NK-92 (cell line): ENCODE measurements around the gene PLA2G4A.

Experiments used
- DNase-seq: peaks from one replicate; lab custom pipeline; 2025; ENCODE audit not compliant: unreplicated experiment; lab: John Stamatoyannopoulos, UW

PLA2G4A gene

DNA sequence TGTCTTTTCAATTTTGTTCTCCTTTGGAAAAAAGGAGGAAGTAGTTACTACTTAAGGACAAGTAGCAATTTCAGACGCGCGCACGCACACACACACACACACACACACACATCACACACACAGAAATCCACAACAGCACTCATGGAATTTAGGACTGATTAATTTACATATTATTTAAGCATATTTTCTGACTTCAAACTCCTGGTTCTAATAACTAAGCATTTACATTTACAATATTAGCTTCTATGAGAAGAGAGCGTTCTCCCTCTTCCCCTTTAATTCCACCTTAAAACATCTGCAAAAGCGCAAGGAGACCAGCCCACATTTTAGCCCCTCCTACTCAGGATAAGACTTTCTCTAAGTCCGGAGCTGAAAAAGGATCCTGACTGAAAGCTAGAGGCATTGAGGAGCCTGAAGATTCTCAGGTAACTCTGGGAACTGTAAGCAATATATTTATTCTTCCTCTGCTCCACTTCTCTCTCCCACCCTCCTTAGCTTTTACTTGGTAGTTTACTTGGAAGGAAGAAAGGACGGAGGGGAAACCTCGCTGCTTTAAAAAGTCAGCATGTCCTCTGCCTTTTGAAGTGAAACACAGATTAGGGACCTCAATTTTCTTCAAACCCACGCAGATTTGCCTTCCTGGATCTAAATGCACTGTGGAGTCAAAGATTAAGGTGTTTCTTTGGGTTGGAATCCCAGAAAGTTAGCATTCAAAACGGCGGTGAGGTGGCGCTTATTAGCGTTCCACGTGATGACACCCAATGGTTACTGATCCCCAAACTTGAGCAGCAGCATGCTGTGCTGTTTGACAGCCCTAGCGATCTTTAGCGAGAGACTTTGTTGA lies at the start of gene PLA2G4A:
Gene PLA2G4A, plus strand, starts transcription at position 339 of the 844 bp plus-strand sequence. CDS start 25,406 bp downstream, outside the sequence.
- DNase-seq, result no peak

DNA sequence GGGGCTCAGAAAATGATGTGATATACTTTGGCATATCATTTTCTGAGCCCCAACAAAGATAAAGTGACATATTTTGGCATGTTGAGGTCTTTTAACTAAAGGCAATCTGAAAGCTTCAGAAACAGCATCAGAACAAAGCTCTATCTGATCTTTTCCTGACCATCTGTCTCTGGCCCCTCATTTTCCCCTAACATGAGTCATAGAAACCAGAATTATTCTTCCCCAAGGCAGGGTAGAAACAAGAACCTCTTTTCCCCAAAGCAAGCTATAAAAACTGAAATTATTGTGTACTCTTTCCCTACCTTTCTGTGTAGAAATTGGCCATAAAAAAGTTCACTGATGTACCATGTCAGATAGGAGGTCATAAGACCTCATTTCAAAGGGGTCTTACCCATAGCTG lies 48.7 kb upstream of the PLA2G4A start:
- no peak for DNase-seq

DNA sequence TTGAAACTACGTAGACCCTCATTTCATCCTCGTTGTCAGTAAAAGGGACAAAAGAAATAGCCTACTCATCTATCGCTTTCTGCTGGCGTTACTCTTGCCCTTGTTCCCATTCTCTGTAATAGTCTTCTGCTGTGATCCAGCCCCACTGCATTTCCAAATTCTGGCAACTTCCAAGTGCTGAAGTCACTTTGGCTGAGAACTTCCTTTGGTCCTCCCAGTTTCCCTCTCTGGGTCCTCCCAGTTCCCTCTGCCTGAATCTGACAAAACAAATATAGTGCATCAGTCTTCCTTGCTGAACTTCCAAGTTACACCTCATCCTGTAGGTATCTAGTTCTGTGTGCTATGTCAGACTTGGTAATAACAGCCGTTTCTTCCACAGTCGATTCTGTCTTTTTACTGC lies 47.0 kb upstream of the PLA2G4A start:
- DNase-seq, result no peak

DNA sequence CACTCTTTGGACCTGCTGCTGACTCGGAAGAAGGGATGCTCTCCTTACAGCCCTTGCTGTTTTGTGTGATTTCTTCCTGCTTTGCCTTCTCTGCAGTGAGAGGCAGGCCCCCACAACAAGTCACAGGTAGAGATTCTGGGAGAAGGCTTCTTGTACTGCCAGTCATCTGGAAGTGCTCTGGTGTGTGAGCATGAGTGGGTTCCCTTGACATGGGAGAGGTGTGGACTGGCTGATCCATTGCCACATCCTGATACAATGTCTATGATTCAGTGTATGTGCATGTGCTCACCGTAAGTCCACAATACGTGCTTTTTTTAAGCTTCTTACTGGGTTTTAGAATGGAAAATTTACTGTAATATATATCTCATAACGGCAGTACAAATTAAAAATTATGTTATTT lies 46.0 kb upstream of the PLA2G4A start:
- no peak for DNase-seq

DNA sequence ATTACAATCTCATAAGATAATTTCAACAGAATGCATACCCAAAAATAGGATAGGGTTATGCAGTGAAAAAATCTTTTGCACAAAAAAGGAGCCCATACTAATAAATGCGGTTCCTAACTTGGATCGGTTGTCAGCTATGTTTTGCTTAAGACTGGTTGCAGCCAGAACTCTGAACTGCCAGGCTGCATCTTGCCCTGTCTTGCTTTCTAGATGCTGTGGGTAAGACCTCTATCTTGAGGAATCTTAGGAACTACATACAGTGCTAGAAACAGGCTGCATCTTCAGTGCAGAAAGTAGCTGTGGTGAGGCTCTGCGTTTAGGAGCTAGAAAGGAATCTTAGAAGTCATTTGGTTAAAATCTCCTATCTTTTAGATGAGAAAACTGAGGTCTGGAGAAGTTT lies 45.6 kb upstream of the PLA2G4A start:
- no peak for DNase-seq

DNA sequence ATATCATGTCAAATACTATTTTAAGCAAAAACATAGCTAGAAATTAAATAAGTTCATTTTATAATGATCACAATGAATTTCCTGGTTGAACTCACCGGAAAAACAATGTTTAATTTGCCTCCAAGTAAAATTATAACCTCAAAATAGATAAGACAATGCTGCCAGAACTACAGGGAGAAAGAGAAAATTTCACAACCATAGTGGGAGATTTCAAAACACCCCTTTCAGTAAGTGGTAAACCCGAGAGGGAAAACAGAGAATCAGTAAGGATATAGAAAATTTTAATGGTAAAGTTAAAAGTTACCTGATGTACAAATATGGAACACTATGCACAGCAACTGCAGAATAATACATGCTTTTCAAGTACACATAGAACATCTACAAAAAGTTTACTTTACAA lies 43.2 kb upstream of the PLA2G4A start:
- no peak for DNase-seq

DNA sequence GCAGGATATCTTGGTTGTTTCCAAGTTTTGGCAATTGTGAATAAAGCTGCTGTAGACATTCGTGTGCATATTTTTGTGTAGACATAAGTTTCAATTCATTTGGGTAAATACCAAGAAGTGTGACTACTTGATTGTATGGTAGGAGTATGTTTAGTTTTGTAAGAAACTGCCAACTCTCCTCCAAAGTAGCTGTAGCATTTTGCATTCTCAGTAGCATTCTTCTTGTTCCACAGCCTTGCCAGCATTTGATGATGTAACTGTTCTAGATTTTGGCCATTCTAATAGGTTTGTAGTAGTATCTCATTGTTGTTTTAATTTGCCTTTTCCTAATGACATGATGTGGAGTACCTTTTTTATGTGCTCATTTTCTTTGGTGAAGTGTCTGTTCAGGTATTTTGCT lies 38.6 kb upstream of the PLA2G4A start:
- no peak for DNase-seq

DNA sequence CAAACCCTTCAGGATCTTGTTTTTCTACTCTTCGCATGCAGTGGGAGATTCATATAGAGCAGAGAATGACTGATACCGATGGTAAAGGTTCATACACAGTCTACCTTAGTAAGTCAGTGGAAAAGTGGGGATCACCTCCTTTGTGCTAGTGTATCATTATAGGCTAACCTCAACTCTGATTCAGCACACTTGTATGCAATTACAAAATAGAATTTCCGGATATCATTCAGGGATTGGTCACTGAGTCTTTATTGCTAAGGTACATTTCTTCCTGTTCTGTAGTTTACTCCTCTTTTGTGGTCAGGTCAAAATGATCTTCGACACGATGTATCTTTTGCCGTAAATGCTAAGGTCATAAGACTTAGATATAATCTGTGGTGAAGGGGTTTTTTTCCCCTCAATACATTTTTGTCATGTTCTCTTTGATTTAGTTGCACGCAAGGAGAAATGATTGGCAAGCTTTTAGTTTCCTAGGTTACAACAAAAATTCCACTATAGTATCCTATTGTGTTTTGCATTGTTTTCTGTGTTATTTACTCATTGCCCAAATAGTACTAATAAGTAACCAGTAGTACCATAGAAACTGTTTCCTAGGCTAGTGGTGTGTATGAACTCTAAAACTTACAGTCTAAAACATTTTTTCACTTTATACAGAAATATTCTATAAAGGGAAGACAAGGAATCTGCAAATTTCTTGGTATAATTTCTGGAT lies 35.7 kb upstream of the PLA2G4A start:
- no peak for DNase-seq

DNA sequence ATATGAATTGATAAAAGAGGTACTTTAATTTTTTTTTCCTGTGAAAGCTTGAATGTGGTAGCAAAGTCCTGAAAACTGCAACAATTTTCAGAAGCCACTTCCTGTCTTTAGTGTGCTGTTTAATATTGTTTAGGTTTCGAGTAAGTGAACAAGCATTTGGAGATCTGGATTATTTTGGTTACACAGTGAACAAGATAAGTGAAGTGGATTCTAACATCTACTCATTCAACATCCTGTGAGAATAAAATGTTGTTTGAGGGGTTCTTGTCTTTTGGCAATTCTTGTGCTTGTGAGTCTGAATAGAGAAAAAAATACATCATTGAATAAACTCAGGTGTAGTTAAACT lies 35.2 kb upstream of the PLA2G4A start:
- no peak for DNase-seq

DNA sequence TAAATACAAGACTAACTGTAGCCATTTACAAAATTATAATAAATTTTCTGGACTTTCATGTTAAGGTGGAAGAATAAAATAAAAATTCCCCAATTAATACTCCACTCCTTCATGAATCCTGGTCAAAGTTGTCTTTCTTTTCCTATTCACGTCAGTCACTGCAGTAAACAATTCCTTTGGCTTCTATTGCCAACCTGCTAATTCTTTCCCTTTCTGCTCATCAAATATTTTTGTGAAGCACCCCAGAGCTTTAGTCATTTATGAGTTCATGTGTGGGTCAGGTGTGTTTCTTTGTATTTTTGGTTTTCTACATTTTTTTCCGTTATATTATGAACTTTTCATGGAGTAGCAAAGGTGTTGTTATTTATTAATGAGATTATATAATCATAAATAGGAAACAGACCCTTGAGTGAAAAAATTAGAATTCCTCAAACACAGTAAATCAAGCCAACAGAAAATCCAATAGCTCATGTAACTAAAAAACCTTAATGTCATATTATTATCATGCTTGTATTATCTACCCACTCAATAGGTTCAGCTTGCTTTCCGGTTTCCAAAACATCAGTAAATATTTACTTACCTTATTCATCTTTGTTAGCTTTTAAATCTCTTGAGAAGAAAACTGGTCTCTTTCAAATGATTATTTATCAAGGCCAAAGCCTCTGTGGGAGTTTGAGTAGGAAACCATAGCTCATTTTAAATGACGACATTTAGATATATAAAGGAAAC lies 29.6 kb upstream of the PLA2G4A start:
- no peak for DNase-seq

DNA sequence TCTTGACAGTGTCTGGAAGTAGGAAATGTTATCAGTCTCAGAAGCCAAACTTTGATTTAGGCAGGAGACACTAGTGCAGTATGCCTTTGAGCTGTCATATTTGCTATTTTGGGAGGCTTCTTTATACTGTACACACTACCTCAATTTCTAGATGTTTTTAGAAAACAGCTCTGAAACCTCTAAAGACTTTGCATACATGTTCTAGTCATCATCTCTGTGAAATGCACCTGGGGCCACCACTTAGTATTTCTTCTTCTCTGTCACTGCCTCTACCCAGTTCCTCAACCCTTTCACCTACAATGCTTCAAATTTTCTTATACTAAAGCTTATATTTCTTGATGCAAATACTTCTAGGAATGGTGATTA lies 29.1 kb upstream of the PLA2G4A start:
- DNase-seq, result no peak

DNA sequence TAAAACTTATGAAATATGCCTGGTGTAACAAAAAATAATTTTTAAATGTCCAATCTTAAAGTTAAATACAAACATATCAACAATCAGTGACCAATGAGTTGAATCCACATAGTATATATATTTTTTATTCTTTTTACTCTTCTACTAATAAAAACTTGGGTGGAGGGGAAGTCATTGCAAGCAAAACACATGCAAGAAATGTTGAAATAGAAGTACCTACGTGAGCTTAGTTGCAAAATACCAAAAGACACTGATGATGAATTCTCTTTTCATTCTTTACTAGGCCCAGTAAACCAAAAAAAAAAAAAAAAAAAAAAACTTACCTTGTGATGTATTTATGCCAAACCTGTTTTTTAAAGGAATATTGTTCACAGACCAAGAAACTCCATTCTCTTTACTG lies 26.4 kb upstream of the PLA2G4A start:
- DNase-seq, result no peak

DNA sequence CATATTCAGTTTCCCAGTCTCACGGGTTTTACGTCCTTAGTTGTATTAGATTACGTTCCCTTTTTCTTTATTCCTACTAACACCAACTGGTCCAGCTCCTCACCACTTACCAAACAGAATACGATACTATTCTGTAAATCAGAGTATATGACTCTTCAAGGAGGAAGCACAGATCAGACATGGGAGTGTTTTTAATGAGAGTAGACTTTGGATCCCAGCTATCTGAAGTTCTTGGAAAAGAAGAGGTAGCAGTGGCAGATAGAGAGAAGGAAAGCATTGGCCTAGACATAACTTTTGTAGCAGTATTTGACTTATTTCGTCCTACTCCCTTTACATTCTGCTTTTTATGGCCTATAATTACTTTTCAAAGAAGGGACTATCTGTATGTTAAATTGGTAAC lies 24.1 kb upstream of the PLA2G4A start:
- DNase-seq, result no peak

DNA sequence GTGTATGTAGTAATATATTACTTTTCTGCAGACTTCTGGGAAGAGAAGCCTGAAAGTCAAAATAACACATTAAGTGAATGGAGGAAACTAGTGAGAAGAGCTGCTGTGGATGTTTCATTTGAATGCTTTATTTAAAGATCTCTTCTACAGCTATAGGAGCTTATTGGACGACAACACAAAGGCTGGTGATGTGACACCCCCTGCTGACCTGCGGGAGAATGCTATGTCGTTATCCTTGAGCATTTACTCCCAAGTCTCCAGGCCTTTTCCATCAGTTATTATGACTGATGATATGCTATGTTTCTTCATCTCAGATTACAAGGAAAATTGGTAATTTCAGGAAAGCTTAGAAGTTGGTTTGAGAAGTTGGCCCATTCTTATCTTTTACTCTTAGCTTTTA lies 22.3 kb upstream of the PLA2G4A start:
- DNase-seq, result no peak

DNA sequence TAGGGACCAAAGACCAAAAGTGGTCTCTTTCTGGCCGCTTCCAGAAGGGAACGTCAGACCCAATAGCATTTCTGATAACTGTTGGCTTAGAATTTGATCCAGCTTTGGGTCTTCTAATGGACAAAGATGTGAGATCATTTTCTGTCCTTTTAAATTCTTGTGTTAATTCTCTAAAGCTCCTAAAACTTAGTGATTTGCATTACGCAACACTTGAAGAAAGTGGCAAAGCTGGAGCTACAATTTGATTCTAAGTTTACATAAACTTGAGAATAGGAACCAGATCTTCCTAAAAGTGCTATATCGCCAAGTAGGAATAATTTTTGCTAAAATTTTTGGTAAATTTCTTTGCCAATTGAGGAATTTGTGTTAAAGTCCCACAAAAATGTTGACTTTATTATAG lies 21.6 kb upstream of the PLA2G4A start:
- no peak for DNase-seq

DNA sequence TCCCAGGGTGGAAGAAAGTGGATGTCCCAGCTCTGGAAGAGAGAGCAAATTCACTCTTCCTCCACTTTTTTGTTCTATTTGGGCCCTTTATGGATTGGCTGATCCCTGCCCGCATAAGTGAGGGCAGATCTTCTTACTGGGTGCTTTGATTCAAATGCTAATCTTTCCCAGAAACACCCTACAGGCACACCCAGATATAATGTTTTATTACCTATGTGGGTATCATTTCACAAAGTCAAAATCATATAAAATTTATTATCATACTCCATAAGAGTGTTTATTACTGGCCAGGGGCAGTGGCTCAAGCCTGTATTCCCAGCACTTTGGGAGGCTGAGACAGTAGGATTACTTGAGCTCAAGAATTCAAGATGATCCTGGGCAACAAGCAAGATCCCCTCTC lies 16.9 kb upstream of the PLA2G4A start:
- no peak for DNase-seq

DNA sequence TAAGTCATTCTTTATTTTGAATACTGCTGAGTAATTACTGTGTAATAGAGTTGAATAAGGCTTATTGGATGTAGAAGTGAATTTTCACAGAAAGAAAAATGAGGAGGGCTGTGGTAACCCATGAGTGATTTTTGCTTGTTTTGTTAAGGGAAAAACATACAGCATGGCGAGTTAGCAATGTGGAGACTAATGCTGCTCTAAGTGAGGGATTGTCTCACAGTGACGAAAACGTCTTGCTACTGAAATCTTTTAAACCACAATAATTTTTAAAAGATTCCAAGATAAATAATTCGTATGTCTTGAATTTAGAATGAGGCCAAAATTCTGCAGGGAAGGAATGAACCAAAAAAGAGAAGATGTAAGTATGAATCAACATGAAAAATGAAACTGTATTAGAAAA lies 16.2 kb upstream of the PLA2G4A start:
- no peak for DNase-seq

DNA sequence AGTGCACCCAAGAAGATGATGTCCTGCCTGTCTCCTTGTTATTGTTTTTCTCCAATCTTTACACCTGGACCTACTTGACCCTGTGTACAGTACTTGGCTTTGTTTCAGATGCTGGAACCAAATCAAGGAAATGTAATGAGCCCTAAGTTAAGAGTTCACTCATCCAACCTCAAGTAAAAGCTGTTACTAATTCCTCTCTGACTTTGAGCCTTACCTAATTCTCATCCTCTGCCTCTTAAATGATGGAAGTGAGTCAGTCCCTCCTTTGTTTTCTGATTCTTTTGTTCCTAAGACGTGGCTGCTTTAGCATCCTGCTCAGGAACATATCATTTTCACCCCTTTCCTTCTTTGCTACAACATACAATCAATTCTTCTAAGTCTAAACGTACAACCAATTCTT lies 15.3 kb upstream of the PLA2G4A start:
- DNase-seq, result no peak

DNA sequence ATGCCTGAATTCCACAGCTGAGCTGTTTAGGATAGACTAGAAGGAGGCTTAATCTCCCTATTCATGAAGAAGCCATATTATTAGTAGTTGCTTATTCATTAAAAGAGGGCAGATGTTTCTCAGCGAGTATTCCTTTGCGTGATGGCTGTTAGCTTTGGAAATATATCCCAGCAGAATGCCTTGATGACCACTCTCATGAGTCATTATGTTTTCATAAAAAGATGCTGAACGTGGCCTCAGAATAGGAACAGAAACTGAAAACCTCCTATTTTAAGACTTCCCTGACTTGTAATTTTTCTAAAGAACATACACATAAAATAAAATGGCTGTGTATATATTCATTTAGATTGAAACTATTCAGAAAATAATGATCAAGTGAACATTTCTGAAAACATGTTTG lies 9.6 kb upstream of the PLA2G4A start:
- no peak for DNase-seq

DNA sequence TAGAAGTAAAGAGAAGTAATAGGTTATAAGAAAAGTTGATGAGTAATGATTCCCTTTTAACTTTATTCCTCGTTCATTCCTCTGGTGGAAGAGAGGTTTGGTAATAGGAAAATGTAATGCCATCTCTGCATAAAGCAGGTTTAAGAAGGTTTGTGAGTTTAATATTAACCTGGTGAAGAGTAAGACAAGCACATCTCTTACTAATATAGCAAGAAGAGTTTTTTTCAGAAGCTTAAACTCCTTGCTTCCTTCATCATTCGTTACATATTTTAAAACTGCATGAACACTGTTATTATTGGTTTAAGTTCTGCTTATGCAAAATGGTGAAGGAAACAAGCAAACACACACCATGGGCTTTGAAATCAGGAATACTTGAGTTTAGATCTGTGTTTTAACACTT lies 9.2 kb upstream of the PLA2G4A start:
- no peak for DNase-seq

DNA sequence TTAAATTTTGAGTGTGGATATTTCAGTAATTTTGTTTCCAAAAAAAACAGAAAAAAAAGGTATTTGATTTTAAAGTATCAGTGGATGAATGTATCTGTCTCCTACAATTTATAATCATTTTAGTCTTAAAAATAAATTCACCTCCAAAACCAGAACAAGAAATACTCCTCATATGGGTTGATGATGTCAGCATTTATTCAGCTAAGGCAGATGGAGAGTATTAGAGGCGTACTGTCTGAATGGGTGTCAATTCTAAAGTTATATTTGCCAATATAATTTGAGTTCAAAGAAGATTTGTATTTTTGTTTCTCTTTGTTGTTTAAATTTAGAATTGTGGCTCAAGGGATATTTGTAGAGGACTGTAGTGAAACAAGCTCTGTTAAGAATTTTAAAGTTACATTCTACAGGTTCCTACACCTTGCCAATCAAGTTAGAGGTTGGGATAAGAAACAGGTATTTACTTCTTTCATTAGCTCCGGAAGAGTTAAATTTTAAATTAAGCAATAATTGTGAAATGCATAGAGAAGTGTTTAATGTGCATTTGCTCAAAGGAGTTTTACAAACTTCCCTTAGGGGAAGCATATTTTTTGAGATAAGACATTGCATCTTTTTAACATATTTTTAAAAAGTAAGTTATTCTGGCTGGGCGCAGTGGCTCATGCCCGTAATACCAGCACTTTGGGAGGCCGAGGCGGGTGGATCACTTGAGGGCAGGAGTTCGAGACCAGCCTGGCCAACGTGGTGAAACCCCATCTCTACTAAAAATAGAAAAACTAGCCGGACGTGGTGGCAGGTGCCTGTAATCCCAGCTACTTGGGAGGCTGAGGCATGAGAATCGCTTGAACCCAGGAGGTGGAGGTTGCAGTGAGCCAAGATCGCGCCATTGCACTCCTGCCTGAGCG lies 1.2 kb downstream of the PLA2G4A start:
- no peak for DNase-seq
